GM23248 (cell line): ENCODE results near the gene LRP1.

Experiments
- EZH2 ChIP-seq: fragments of 200-600 bp; sonication (generic); IDR thresholded peaks from 2 replicates; pipeline ENCODE4 v1.6.1; 2018; ENCODE audit warnings: antibody characterized with exemption, mild to moderate bottlenecking; ENCODE audit not compliant: insufficient read depth, poor library complexity, severe bottlenecking
- EZH2phosphoT487 ChIP-seq: fragments of 200-600 bp; sonication (generic); IDR thresholded peaks from 2 replicates; pipeline ENCODE4 v1.6.1; 2018; ENCODE audit warnings: antibody characterized with exemption, moderate library complexity, mild to moderate bottlenecking, low read depth; ENCODE audit not compliant: insufficient read depth

GRCh38 chr12:57085999-57086492 is 42.2 kb upstream of the LRP1 start:
- no peak for TF ChIP-seq EZH2
- no peak for TF ChIP-seq EZH2phosphoT487
